IPS DF 4.7 (cell line): ENCODE data around the gene SPRED2.
A peak's percentile ranks its signal among the peaks of the same experiment; 100 is the strongest.

Experiments
- DNase-seq: peaks from one replicate; pipeline ENCODE4 v3.0.0-alpha.2; 2013; ENCODE audit warnings: low spot score; ENCODE audit errors: extremely low read depth

Gene SPRED2

GRCh38 chr2:65279756-65280155 is 152.6 kb downstream of the SPRED2 start:
- DNase-seq: no peak

- DNase-seq: no peak
Measured at GRCh38 chr2:65278531-65278981, 153.8 kb downstream of the SPRED2 start.

DNA sequence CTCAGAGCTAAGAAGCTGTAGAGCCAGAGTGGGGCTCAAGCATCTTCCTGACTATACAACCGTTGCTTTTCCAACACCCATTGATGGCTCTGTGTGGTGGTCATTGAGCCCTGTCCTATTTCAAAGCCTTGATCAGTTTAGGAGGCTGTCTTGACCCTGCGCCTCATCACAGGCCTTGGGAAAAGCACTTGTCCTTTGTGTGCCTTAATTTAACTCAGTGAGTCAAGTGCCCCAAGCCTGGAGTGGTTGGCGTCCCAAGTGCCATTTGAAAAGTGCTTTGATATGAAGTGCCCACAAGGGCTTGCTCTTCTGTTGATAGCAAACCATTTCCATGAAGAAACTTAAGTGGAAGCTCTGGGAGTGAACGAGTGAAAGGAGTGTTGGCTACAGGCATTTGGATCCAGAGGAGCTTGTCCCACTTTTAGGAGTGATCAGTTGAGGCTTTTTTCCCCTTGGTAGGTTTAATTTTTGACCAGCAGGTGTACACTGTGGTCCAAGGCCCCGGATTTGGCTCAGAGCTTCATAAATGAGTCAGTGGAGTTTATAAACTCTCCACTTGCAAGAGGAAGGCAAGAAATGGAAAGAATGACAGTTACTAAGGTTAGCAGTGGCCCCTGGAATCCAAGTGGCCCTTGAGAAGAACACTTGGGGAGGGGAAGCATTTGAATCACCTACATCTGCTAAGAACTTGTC is 154.5 kb downstream of the SPRED2 start:
- DNase-seq: no peak

DNA sequence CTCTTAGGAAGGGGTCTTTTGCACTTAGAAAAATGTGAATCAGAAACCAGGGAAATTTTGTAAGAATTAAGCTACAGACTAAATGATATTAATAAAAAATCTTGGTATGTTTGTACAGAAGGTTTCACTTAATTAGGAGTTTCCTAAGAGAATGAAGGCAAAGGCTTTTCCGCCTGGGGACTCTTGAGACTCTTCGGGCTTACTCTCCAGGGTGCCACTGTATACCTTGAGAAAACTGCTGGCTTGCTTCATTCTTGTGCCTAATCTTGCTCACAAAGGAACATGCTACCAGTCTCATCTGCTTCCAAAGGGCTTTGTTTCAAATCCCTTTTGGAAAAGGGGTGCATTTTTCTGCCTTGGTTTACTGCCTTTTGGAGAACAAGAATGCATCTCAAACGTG is 155.3 kb downstream of the SPRED2 start:
- no peak for DNase-seq

- DNase-seq: no peak
Measured at GRCh38 chr2:65276609-65277008, 155.8 kb downstream of the SPRED2 start.

GRCh38 chr2:65275141-65275915 is 157.1 kb downstream of the SPRED2 start:
- DNase-seq: peak; percentile 66

GRCh38 chr2:65273344-65273743 is 159.1 kb downstream of the SPRED2 start:
- DNase-seq: no peak

DNA sequence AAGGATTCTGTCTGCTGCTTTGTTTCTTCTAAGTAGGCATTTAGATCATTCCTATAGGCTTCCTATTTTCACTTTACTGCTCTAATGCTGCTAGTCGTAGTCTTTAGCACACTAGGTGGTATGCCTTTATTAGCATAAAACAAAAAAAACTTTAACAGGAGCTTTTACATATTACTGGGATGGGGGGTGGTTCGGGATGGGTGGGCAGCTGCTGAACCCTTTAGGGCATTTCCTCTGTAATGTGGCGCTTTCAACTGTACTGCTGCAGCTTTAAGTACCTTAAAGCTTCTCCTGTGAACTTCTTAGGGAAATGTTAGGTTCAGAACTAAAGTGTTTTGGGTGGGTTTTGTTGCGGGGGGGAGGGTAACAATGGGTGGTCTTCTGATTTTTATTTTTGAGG is 163.4 kb downstream of the SPRED2 start:
- DNase-seq: no peak

DNA sequence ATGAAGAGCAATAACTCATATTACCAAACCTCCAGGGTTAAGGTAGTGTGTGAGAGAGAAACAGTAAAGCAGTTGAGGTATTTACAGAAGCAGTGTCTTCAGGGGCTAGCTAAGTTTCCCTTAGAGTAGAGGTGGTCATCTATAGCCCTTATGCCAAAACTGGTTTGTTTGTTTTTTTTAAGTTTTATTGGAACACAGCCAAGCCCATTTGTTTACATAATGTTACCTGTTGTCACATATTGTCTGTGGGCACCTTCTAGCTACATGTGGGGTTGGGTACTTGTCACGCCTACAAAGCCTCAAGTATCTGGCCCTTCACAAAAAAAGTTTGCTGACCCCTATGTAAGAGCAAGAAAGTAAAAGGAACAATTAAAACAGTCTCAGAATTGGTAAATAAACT is 165.4 kb downstream of the SPRED2 start:
- DNase-seq: no peak

GRCh38 chr2:65265671-65266045 is 166.7 kb downstream of the SPRED2 start:
- no peak for DNase-seq

DNA sequence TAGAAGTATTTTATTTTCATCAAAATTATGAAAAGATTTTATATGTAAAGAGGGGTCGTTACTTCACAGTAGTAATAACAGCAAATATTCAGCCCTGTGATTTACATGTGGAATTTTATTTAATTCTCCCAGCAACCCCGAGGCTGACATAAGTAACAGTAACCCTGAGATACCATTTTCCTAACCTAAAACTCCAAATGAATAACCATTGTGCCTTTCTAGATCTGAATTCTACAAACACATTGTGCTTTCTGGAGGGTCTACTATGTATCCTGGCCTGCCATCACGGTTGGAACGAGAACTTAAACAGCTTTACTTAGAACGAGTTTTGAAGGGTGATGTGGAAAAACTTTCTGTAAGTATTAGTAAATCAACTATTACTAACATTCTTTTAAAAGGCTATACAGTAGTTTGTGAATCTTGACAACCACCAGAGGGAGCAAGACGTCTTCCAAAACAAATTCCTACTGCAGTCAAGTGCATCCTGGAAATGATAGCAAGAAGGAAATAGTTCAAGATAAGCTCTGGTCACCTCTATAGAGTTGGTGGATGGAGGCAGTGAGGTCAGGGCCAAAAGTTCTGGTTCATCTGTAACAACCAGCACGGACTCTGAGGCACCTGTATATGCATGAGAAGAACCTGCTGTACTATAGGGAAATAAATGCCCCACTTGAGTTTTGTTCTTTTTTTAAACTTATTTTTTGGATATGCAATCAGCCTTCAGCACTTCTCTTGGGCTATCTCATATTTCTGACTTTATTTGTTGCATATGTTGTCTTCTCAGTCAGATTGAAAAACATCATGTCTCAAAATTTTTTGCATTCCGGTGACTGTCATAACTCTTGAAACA is 167.4 kb downstream of the SPRED2 start:
- peak; percentile 62 for DNase-seq

GRCh38 chr2:65263986-65264385 is 168.4 kb downstream of the SPRED2 start:
- no peak for DNase-seq

DNA sequence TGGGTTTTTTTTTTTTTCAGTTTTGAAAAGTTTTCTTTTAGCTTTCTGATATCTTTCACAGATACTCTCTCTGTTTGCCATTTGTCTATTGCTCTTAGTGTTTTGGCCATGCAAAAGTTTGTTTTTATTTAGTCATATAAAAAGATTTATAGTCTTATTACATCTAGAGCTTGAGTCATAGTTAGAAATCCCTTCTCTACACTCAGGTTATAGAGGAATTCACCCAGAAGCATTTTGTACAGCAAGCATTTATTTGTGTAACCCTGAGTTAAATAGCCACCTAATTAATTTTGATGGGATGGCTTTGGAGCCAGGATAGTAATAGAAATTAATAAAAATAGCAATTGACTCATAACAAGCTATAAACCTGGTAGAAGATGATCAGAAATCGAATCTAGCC is 169.1 kb downstream of the SPRED2 start:
- no peak for DNase-seq

DNA sequence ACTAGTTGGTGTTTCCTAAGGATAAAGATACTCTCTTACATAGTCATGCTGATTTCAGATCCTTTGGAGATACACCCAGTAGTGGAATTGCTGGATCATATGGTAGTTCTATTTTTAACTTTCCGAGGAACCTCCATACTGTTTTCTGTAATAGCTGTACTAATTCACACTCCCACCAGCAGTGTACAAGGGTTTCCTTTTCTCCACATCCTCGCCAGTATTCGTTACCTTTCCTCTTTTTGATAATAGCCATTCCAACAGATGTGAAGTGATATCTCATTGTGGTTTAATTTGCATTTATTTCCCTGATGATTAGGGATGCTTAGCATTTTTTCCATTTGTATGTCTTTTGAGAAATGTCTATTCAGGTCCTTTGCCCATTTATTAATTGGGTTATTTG is 170.7 kb downstream of the SPRED2 start:
- DNase-seq: no peak
